Astrocyte of the spinal cord (primary cell): Measurements from ENCODE around the gene VWF.
"Not testable (repeated sequence)": the region's sequence is repeated elsewhere in the genome, so short reads cannot be mapped to it uniquely, and the experiment has no call there.

ENCODE experiments used
- DNase-seq: peaks from one replicate; pipeline ENCODE4 v3.0.0; 2011; ENCODE audit warnings: low read depth, low spot score
- H3K4me3 ChIP-seq: 2 replicates; pipeline ENCODE4 v1.5.1; 2011; ENCODE audit warnings: low read depth, mild to moderate bottlenecking, low read length, moderate library complexity
- CTCF ChIP-seq: IDR thresholded peaks from 2 replicates; pipeline ENCODE4 v1.5.1; 2012; ENCODE audit warnings: low read depth, mild to moderate bottlenecking, low read length, inconsistent platforms
- in situ Hi-C: cut with HindIII; loops from 2 replicates; pipeline ENCODE4 v1.10.0; 2017; ENCODE audit warnings: low sequenced_read_pairs

The VWF gene

GRCh38 chr12:6157482-6157881 lies 33.0 kb upstream of the VWF start:
- DNase-seq: no peak
- TF ChIP-seq CTCF: no peak
- in situ Hi-C loops: no loop called here
- no peak overlapping the region for H3K4me3 ChIP-seq

- H3K4me3 ChIP-seq: no peak overlapping the region
- in situ Hi-C loops: no loop called here
- no peak for TF ChIP-seq CTCF
- no peak for DNase-seq
Observed at GRCh38 chr12:6154730-6155459, 30.4 kb upstream of the VWF start.

GRCh38 chr12:6148722-6149121 lies 24.3 kb upstream of the VWF start:
- DNase-seq, in situ Hi-C loops, H3K4me3 ChIP-seq: not testable (repeated sequence)

- no peak overlapping the region for H3K4me3 ChIP-seq
- TF ChIP-seq CTCF: no peak
- DNase-seq: no peak
- in situ Hi-C loops: no loop called here
Observed at GRCh38 chr12:6148061-6148460, 23.6 kb upstream of the VWF start.

- DNase-seq: no peak
- TF ChIP-seq CTCF: no peak
- no peak overlapping the region for H3K4me3 ChIP-seq
- in situ Hi-C loops: no loop called here
Observed at GRCh38 chr12:6146951-6147350, 22.5 kb upstream of the VWF start.

GRCh38 chr12:6146509-6146908 lies 22.0 kb upstream of the VWF start:
- no peak for TF ChIP-seq CTCF
- H3K4me3 ChIP-seq: no peak overlapping the region
- DNase-seq: no peak
- in situ Hi-C loops: no loop called here

- TF ChIP-seq CTCF: no peak
- in situ Hi-C loops: no loop called here
- no peak overlapping the region for H3K4me3 ChIP-seq
- DNase-seq: no peak
Observed at GRCh38 chr12:6145564-6145963, 21.1 kb upstream of the VWF start.
